C4-2B (cell line): ENCODE data around the gene KIF11.

Source experiments
- ZFX ChIP-seq: fragments of 450-650 bp; IDR thresholded peaks from 2 replicates; pipeline ENCODE4 v1.6.1; 2017
- TF ChIP-seq, protein P1 (sequence below): fragments of 450-650 bp; conservative IDR thresholded peaks from 2 replicates; pipeline ENCODE4 v1.5.1; 2017; ENCODE audit warnings: mild to moderate bottlenecking

- TF ChIP-seq, protein P1, sequence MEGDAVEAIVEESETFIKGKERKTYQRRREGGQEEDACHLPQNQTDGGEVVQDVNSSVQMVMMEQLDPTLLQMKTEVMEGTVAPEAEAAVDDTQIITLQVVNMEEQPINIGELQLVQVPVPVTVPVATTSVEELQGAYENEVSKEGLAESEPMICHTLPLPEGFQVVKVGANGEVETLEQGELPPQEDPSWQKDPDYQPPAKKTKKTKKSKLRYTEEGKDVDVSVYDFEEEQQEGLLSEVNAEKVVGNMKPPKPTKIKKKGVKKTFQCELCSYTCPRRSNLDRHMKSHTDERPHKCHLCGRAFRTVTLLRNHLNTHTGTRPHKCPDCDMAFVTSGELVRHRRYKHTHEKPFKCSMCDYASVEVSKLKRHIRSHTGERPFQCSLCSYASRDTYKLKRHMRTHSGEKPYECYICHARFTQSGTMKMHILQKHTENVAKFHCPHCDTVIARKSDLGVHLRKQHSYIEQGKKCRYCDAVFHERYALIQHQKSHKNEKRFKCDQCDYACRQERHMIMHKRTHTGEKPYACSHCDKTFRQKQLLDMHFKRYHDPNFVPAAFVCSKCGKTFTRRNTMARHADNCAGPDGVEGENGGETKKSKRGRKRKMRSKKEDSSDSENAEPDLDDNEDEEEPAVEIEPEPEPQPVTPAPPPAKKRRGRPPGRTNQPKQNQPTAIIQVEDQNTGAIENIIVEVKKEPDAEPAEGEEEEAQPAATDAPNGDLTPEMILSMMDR = no peak
- TF ChIP-seq ZFX = no peak
Measured at GRCh38 chr10:92547676-92548075, 45.3 kb upstream of the KIF11 start.
